ENCODE results near the gene DVL3.

Gene DVL3

DNA sequence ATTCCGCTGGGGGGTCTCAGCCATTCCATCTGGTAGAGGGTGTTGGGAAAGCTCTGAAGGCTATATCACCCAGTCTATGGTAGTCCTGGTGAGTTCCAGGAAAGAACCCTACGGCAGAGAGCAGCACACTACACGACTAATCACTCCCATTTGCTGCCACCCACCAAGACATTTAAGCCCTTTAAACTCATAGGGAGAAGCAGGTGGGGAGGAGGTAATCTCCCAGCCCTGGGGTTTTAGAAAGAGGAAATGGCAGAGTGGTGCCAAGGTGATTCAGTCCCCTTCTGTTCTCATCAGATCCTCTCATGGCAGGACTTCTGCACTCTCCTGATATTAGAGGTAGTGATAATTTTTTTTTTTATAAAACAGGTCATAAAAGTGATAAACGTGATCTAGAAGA, 63.6 kb downstream of the DVL3 start:
- Histone ChIP-seq H3K27ac (ENCODE audit: low read depth, low read length) (no peak overlapping the region), H3K27me3 (ENCODE audit: control insufficient read depth, low read length) (0 out of 2 replicates have a peak, but pooled peaks cover 7% of the 10 kb centered on the region), H3K9me2 (replicated peaks; ENCODE audit: control insufficient read depth, low read length) (no peaks in the 10 kb centered on the region), H3K36me3 (ENCODE audit: control insufficient read depth, low read length) (no peaks in the 10 kb centered on the region), H4K20me1 (ENCODE audit: control insufficient read depth, insufficient read depth, low read depth, low read length) (no peaks in the 10 kb centered on the region), H3K4me2 (ENCODE audit: low read length) (no peak overlapping the region), H3F3A (ENCODE audit: control insufficient read depth, insufficient read depth) (no peaks in the 10 kb centered on the region), H3K4me3 (ENCODE audit: low read length) (no peak overlapping the region), H3K79me2 (ENCODE audit: control insufficient read depth, low read length) (no peaks in the 10 kb centered on the region), H3K4me1 (ENCODE audit: control insufficient read depth, low read length) (no peaks in the 10 kb centered on the region), H3K9me3 (ENCODE audit: control insufficient read depth, insufficient read depth, low read length) (no peaks in the 10 kb centered on the region)
- no peak for TF ChIP-seq EZH2phosphoT487 (IDR thresholded peaks at IDR 0.05; ENCODE audit: borderline replicate concordance, low read length)
- TF ChIP-seq, protein P1, sequence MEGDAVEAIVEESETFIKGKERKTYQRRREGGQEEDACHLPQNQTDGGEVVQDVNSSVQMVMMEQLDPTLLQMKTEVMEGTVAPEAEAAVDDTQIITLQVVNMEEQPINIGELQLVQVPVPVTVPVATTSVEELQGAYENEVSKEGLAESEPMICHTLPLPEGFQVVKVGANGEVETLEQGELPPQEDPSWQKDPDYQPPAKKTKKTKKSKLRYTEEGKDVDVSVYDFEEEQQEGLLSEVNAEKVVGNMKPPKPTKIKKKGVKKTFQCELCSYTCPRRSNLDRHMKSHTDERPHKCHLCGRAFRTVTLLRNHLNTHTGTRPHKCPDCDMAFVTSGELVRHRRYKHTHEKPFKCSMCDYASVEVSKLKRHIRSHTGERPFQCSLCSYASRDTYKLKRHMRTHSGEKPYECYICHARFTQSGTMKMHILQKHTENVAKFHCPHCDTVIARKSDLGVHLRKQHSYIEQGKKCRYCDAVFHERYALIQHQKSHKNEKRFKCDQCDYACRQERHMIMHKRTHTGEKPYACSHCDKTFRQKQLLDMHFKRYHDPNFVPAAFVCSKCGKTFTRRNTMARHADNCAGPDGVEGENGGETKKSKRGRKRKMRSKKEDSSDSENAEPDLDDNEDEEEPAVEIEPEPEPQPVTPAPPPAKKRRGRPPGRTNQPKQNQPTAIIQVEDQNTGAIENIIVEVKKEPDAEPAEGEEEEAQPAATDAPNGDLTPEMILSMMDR (IDR thresholded peaks at IDR 0.05; ENCODE audit: low read depth, low read length, poor library complexity, severe bottlenecking): no peak

DNA sequence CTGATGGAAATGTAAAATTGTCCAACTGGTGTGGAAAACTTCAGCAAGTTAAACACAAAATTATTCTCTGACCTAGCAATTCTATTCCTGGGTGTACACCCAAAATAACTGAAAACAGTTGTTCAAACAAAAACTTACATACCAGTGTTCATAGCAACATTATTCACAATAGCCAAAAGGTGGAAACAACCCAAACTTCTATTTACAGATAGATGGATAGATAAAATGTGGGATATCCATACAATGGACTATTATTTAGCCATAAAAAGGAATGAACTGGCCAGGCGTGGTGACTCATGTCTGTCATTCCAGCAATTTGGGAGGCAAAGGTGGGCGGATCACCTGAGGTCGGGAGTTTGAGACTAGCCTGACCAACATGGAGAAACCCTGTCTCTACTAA, 67.3 kb downstream of the DVL3 start:
- no peaks in the 10 kb centered on the region for H3K9me3 ChIP-seq (ENCODE audit: control insufficient read depth, insufficient read depth, low read length)
- no peaks in the 10 kb centered on the region for H3K36me3 ChIP-seq (ENCODE audit: control insufficient read depth, low read length)
- H3K27me3 ChIP-seq (ENCODE audit: control insufficient read depth, low read length): peaks cover 7% of the 10 kb centered on the region
- H3K9me2 ChIP-seq (replicated peaks; ENCODE audit: control insufficient read depth, low read length): no peaks in the 10 kb centered on the region
- no peaks in the 10 kb centered on the region for H4K20me1 ChIP-seq (ENCODE audit: control insufficient read depth, insufficient read depth, low read depth, low read length)
- H3K4me3 ChIP-seq (ENCODE audit: low read length): no peak overlapping the region
- no peaks in the 10 kb centered on the region for H3F3A ChIP-seq (ENCODE audit: control insufficient read depth, insufficient read depth)
- no peak overlapping the region for H3K27ac ChIP-seq (ENCODE audit: low read depth, low read length)
- H3K4me2 ChIP-seq (ENCODE audit: low read length): no peak overlapping the region
- TF ChIP-seq EZH2phosphoT487 (IDR thresholded peaks at IDR 0.05; ENCODE audit: borderline replicate concordance, low read length): no peak
- TF ChIP-seq, protein P1 (IDR thresholded peaks at IDR 0.05; ENCODE audit: low read depth, low read length, poor library complexity, severe bottlenecking): no peak
- H3K79me2 ChIP-seq (ENCODE audit: control insufficient read depth, low read length): no peaks in the 10 kb centered on the region
- no peaks in the 10 kb centered on the region for H3K4me1 ChIP-seq (ENCODE audit: control insufficient read depth, low read length)
